Measurements from ENCODE around the gene PPM1L. TPM values are rescaled to one million over a fixed set of nuclear protein-coding genes. Genes with fewer than 3 reads are reported as not detected.

PPM1L gene
- total RNA-seq, 2 donors from 2014 or later = 7.6 to 13.7 TPM

DNA sequence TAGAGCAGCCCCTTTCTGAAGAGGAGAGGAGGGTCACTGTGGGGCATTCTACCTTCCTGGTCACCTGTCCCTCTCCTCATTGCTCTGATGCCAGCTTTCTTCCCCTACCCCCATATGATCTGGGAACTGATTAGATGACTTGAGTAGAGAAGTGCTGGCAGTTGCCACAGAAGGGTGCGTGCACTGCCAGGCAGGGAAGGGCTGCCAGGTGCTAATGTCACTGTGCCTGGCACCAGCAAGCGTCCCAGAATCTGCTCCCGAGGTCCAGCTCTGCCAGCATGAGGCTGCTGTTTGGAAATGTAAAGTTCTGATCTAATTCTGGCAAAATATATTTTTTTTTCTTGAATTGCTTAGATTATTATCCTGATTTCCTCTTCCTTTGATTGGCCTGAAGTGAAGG, 52.8 kb downstream of the PPM1L start:
- intact Hi-C loops (cut with DNase I) = no loop called here
- no peaks in the 10 kb centered on the region for H3K9me3 ChIP-seq
- H3K4me1 ChIP-seq = peaks cover 34% of the 10 kb centered on the region
- no peak for TF ChIP-seq POLR2A (IDR thresholded peaks at IDR 0.05)
- TF ChIP-seq, protein P1, sequence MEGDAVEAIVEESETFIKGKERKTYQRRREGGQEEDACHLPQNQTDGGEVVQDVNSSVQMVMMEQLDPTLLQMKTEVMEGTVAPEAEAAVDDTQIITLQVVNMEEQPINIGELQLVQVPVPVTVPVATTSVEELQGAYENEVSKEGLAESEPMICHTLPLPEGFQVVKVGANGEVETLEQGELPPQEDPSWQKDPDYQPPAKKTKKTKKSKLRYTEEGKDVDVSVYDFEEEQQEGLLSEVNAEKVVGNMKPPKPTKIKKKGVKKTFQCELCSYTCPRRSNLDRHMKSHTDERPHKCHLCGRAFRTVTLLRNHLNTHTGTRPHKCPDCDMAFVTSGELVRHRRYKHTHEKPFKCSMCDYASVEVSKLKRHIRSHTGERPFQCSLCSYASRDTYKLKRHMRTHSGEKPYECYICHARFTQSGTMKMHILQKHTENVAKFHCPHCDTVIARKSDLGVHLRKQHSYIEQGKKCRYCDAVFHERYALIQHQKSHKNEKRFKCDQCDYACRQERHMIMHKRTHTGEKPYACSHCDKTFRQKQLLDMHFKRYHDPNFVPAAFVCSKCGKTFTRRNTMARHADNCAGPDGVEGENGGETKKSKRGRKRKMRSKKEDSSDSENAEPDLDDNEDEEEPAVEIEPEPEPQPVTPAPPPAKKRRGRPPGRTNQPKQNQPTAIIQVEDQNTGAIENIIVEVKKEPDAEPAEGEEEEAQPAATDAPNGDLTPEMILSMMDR (IDR thresholded peaks at IDR 0.05) = no peak
- peak overlapping the region in 1 of 4 donors; percentile 56 for H3K27ac ChIP-seq
- H3K27me3 ChIP-seq = no peaks in the 10 kb centered on the region
- WGBS, 2 donors = 12 to 15% methylated on average over 3 of the region's 3 CpGs
- H3K36me3 ChIP-seq (replicated peaks in 1 of 2; ENCODE audit: insufficient read depth in 1 of 2, low read depth in 2 of 2) = no peaks in the 10 kb centered on the region
- ATAC-seq (peak; percentile 90), DNase-seq (peak; percentile 50 to 76 (median 68))
- H3K4me3 ChIP-seq = no peak overlapping the region

- H3K36me3 ChIP-seq (replicated peaks in 1 of 2; ENCODE audit: insufficient read depth in 1 of 2, low read depth in 2 of 2) = no peaks in the 10 kb centered on the region
- no peaks in the 10 kb centered on the region for H3K9me3 ChIP-seq
- WGBS, 2 donors = 47 to 50% methylated on average over 2 of the region's 2 CpGs
- H3K4me3 ChIP-seq = no peak overlapping the region
- no peaks in the 10 kb centered on the region for H3K27me3 ChIP-seq
- H3K4me1 ChIP-seq = peaks cover 34% of the 10 kb centered on the region
- ATAC-seq = peak; percentile 65
- DNase-seq = no peak
- peak overlapping the region in 1 of 4 donors; percentile 56 for H3K27ac ChIP-seq
- intact Hi-C loops (cut with DNase I) = no loop called here
- TF ChIP-seq POLR2A (IDR thresholded peaks at IDR 0.05) = no peak
- TF ChIP-seq, protein P1 (IDR thresholded peaks at IDR 0.05) = no peak
Measured at GRCh38 chr3:160809453-160809852, 53.4 kb downstream of the PPM1L start.

DNA sequence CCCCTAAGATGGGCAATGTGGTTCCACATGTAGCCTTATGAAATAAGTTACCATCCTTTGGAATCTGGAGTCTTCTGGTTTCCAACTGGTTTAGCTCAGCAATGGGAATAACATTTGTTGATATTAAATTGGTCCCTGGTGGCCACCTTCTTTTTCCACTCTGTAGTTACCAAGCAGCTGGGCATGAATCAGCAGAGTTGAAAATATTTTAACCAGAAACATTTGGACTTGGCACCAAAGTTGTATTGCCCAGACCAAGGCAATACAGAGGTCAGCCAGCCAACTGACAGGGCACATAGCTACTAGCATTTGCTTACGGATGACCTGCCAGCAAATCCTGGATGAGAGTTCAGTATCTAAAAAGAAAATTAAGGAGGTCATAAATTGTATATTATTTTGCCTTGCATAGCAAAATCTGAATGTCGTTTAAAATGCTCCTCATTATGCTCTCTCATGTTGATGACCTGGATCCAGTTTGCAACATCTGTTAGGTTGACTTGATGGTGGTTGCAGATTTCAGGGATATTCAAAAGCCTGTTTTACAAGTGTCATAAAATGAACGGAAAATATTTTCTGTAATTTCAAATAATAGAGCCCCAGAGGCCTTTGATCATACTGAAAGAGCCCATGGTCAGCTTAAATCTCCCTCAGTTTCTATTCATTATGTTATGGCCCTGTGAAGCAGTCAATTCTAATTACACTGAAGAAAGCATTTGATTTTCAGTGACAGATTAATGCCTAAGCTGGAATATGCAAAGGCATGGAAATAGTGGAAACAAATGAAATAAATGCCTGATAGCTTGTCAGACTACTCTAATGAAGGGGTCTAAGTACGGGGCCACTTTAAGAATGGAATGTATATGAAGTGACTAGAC, 54.6 kb downstream of the PPM1L start:
- intact Hi-C loops (cut with DNase I) = no loop called here
- 84 to 86% methylated on average over 4 of the region's 4 CpGs for WGBS, 2 donors
- Histone ChIP-seq H3K36me3 (replicated peaks in 1 of 2; ENCODE audit: insufficient read depth in 1 of 2, low read depth in 2 of 2) (no peaks in the 10 kb centered on the region), H3K4me3 (no peak overlapping the region), H3K9me3 (no peaks in the 10 kb centered on the region), H3K27ac (no peak overlapping the region), H3K4me1 (peaks cover 31% of the 10 kb centered on the region), H3K27me3 (no peaks in the 10 kb centered on the region)
- DNase-seq (no peak), ATAC-seq (no peak)
- no peak for TF ChIP-seq POLR2A (IDR thresholded peaks at IDR 0.05)
- TF ChIP-seq, protein P1 (IDR thresholded peaks at IDR 0.05) = no peak

- Histone ChIP-seq H3K4me3 (no peak overlapping the region), H3K27me3 (no peaks in the 10 kb centered on the region), H3K27ac (no peak overlapping the region), H3K4me1 (peaks cover 31% of the 10 kb centered on the region), H3K36me3 (replicated peaks in 1 of 2; ENCODE audit: insufficient read depth in 1 of 2, low read depth in 2 of 2) (no peaks in the 10 kb centered on the region), H3K9me3 (no peaks in the 10 kb centered on the region)
- intact Hi-C loops (cut with DNase I) = no loop called here
- DNase-seq = no peak
- TF ChIP-seq, protein P1 (IDR thresholded peaks at IDR 0.05) = no peak
- no peak for TF ChIP-seq POLR2A (IDR thresholded peaks at IDR 0.05)
- WGBS, 2 donors = 78 to 89% methylated on average over 1 of the region's 1 CpG
- ATAC-seq = no peak
Measured at GRCh38 chr3:160811237-160811548, 55.2 kb downstream of the PPM1L start.

- WGBS, 2 donors = 61 to 68% methylated on average over 3 of the region's 3 CpGs
- TF ChIP-seq POLR2A (IDR thresholded peaks at IDR 0.05) = no peak
- TF ChIP-seq, protein P1 (IDR thresholded peaks at IDR 0.05) = no peak
- Histone ChIP-seq H3K27ac (no peak overlapping the region), H3K9me3 (no peaks in the 10 kb centered on the region), H3K4me3 (no peak overlapping the region), H3K36me3 (replicated peaks in 1 of 2; ENCODE audit: insufficient read depth in 1 of 2, low read depth in 2 of 2) (no peaks in the 10 kb centered on the region), H3K4me1 (peaks cover 31% of the 10 kb centered on the region), H3K27me3 (no peaks in the 10 kb centered on the region)
- intact Hi-C loops (cut with DNase I) = no loop called here
- no peak for DNase-seq
- ATAC-seq = no peak
Measured at GRCh38 chr3:160812304-160812703, 56.3 kb downstream of the PPM1L start.
